SK-N-SH (cell line): ENCODE results near the gene SACS. TPM values are rescaled to one million over a fixed set of nuclear protein-coding genes. Genes with fewer than 3 reads are reported as not detected.

ENCODE experiments used
- CTCF ChIA-PET: fragments of 300-600, 350-600 bp; formaldehyde crosslinking; extraction: SDS; loops from one replicate; lab custom pipeline; 2021; lab: Yijun Ruan, JAX
- POLR2A ChIA-PET: fragments of 350-600 bp; sonication (Branson Sonifier 250); formaldehyde crosslinking; extraction: SDS; loops from one replicate; lab custom pipeline; 2020; ENCODE audit warnings: antibody characterized with exemption, inconsistent platforms; lab: Yijun Ruan, JAX
- DNase-seq: peaks from one replicate; pipeline ENCODE4 v3.0.0; 2012
- H2AFZ ChIP-seq: fragments of 200-600 bp; sonication (generic); 2 replicates; pipeline ENCODE4 v1.8.1; 2016; ENCODE audit warnings: antibody characterized with exemption, mild to moderate bottlenecking, low read depth
- H3F3A ChIP-seq: fragments of 200-600 bp; sonication (generic); replicated peaks from 2 replicates; pipeline ENCODE3; 2016; ENCODE audit warnings: antibody characterized with exemption, mild to moderate bottlenecking; ENCODE audit not compliant: insufficient read depth
- H3K27ac ChIP-seq, 2 experiments: fragments of 200-500 bp in 1 of 2; fragments of 200-600 bp in 1 of 2; sonication (Bioruptor generic) in 1 of 2; sonication (generic), shearing (Covaris generic) in 1 of 2; 2 replicates each; pipeline versions ENCODE4 v1.5.1 to v1.6.1; 2014 to 2016; ENCODE audit warnings: low read depth in 2 of 2, inconsistent platforms in 1 of 2, low read length in 1 of 2, mild to moderate bottlenecking in 1 of 2, mixed read lengths in 1 of 2
- H3K27me3 ChIP-seq: fragments of 200-600 bp; sonication (generic), shearing (Covaris generic); 2 replicates; pipeline ENCODE4 v1.6.1; 2016; ENCODE audit warnings: mixed run types; ENCODE audit not compliant: insufficient read depth
- H3K36me3 ChIP-seq, 2 experiments: fragments of 200-500 bp in 1 of 2; fragments of 200-600 bp in 1 of 2; sonication (Bioruptor generic) in 1 of 2; sonication (generic) in 1 of 2; replicated peaks in 1 of 2; 2 replicates each; pipeline versions ENCODE3 to v1.5.1; 2014 to 2016; ENCODE audit warnings: low read length in 1 of 2, mild to moderate bottlenecking in 1 of 2; ENCODE audit not compliant: insufficient read depth in 2 of 2, control insufficient read depth in 1 of 2
- H3K4me1 ChIP-seq, 2 experiments: fragments of 200-500 bp in 1 of 2; fragments of 200-600 bp in 1 of 2; sonication (Bioruptor generic) in 1 of 2; sonication (generic), shearing (Covaris generic) in 1 of 2; 2 replicates each; pipeline versions ENCODE4 v1.5.1 to v1.6.1; 2014 to 2016; ENCODE audit warnings: low read depth in 1 of 2, low read length in 1 of 2, mixed run types in 1 of 2; ENCODE audit not compliant: insufficient read depth in 2 of 2, control insufficient read depth in 1 of 2
- H3K4me2 ChIP-seq: fragments of 200-600 bp; sonication (generic), shearing (Covaris generic); 2 replicates; pipeline ENCODE4 v1.6.1; 2017; ENCODE audit warnings: mixed run types
- H3K4me3 ChIP-seq, 2 experiments: fragments of 200-500 bp in 1 of 2; fragments of 200-600 bp in 1 of 2; sonication (Bioruptor generic) in 1 of 2; sonication (generic), shearing (Covaris generic) in 1 of 2; 2 replicates each; pipeline versions ENCODE4 v1.5.1 to v1.8.1; 2014 to 2016; ENCODE audit warnings: low read depth in 2 of 2, inconsistent platforms in 1 of 2, low read length in 1 of 2, mild to moderate bottlenecking in 1 of 2, mixed read lengths in 1 of 2, moderate library complexity in 1 of 2
- H3K79me2 ChIP-seq: fragments of 200-600 bp; sonication (generic); 2 replicates; pipeline ENCODE4 v1.8.1; 2017; ENCODE audit warnings: mild to moderate bottlenecking; ENCODE audit not compliant: insufficient read depth
- H3K9ac ChIP-seq: fragments of 200-600 bp; sonication (generic); 2 replicates; pipeline ENCODE4 v1.6.1; 2017; ENCODE audit warnings: mixed run types
- H3K9me2 ChIP-seq: fragments of 200-600 bp; sonication (generic); 2 replicates; pipeline ENCODE4 v1.6.1; 2017; ENCODE audit warnings: mixed run types
- H3K9me3 ChIP-seq: fragments of 200-600 bp; sonication (generic); 2 replicates; pipeline ENCODE4 v1.6.1; 2017; ENCODE audit warnings: mixed run types, mild to moderate bottlenecking, moderate library complexity
- H4K20me1 ChIP-seq: fragments of 200-600 bp; sonication (generic); 2 replicates; pipeline ENCODE4 v1.6.1; 2017; ENCODE audit warnings: mild to moderate bottlenecking, mixed run types; ENCODE audit not compliant: insufficient read depth
- EZH2phosphoT487 ChIP-seq: fragments of 200-600 bp; sonication (generic); IDR thresholded peaks from 2 replicates; pipeline ENCODE4 v1.6.1; 2017; ENCODE audit warnings: low read depth, mixed run types, mild to moderate bottlenecking, antibody characterized with exemption, moderate library complexity, borderline replicate concordance
- FOSL2 ChIP-seq: IDR thresholded peaks from 2 replicates; pipeline ENCODE4 v1.4.0; 2012; ENCODE audit warnings: low read depth, mild to moderate bottlenecking, moderate library complexity, borderline replicate concordance
- MXI1 ChIP-seq: IDR thresholded peaks from 2 replicates; pipeline ENCODE4 v1.6.1; 2012; ENCODE audit warnings: mild to moderate bottlenecking, low read depth, low read length, improper control_type of control experiment
- RAD21 ChIP-seq: IDR thresholded peaks from 2 replicates; pipeline ENCODE4 v1.6.1; 2012; ENCODE audit warnings: mild to moderate bottlenecking, low read length
- RFX5 ChIP-seq: IDR thresholded peaks from 2 replicates; pipeline ENCODE4 v1.6.1; 2012; ENCODE audit warnings: mild to moderate bottlenecking, improper control_type of control experiment, low read length
- SMC3 ChIP-seq: IDR thresholded peaks from 2 replicates; pipeline ENCODE4 v1.6.1; 2012; ENCODE audit warnings: low read depth, low read length, improper control_type of control experiment
- TAF1 ChIP-seq: IDR thresholded peaks from 2 replicates; pipeline ENCODE4 v1.6.1; 2012; ENCODE audit warnings: low read depth, mild to moderate bottlenecking, low read length, moderate library complexity, borderline replicate concordance
- TCF12 ChIP-seq: IDR thresholded peaks from 2 replicates; pipeline ENCODE4 v1.4.0; 2012
- TEAD4 ChIP-seq: IDR thresholded peaks from 2 replicates; pipeline ENCODE4 v1.4.0; 2012; ENCODE audit warnings: mild to moderate bottlenecking, borderline replicate concordance; ENCODE audit not compliant: insufficient read depth
- YY1 ChIP-seq: IDR thresholded peaks from 2 replicates; pipeline ENCODE4 v1.4.0; 2012; ENCODE audit warnings: low read depth, mild to moderate bottlenecking
- WGBS: methylation state at CpG from one replicate; pipeline ENCODE4 v1.1.6; 2017; ENCODE audit warnings: low lambda C conversion rate; 5-methylcytosine and 5-hydroxymethylcytosine counted together
- polyA plus RNA-seq, 3 experiments: library from polyadenylated mRNA; depleted of rRNA; stranded (reverse); fragments of >200 nt; gene quantifications; 2 replicates each; pipeline ENCODE4 v1.2.3, GENCODE V29; 2012
- TF ChIP-seq, protein P1 (sequence below): fragments of 150-350 bp; IDR thresholded peaks from 2 replicates; pipeline ENCODE4 v1.6.1; 2017; ENCODE audit warnings: antibody characterized with exemption, low read length, low read depth, borderline replicate concordance
- TF ChIP-seq, protein P2 (sequence below): IDR thresholded peaks from 2 replicates; pipeline ENCODE4 v1.6.1; 2012; ENCODE audit warnings: mild to moderate bottlenecking, low read depth, low read length, moderate library complexity
- TF ChIP-seq, protein P3 (sequence below): IDR thresholded peaks from 2 replicates; pipeline ENCODE4 v1.4.0; 2012; ENCODE audit warnings: low read depth
- TF ChIP-seq, protein P4 (sequence below): fragments of 200-600 bp; sonication (generic); IDR thresholded peaks from 2 replicates; pipeline ENCODE4 v1.6.1; 2017; ENCODE audit warnings: antibody characterized with exemption, mild to moderate bottlenecking, moderate library complexity
- TF ChIP-seq, protein P5 (sequence below): fragments of 150-350 bp; IDR thresholded peaks from 2 replicates; pipeline ENCODE4 v1.6.1; 2016; ENCODE audit warnings: mild to moderate bottlenecking, low read depth, low read length

Gene SACS
- polyA plus RNA-seq, 1 of the 3 experiments (the other 2 are of a cell fraction): 5.9 TPM

DNA sequence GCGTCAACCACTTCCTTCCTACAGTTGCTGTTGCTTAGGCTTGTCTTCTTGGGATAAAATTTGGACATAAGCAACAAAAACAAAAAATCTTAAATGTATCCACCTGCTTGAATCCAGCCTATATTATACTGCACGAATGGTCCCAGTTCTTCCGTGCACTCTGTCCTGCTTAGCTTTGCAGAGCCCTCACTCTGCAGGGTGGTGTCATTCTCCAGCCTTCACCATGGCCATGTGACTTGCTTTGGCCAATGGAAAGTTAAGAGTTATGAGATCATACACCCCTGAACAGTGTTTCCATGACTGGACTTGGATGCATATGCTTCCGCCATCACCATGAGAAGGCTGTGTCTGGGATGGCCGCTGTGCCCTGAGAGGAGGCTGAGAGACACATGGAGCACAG is 27.4 kb upstream of the SACS start:
- no peak for DNase-seq
- ChIA-PET CTCF (interaction anchor here (1.4 kb wide), 1 partner anchor 11 kb away, joined by 4 read pairs; no protein-coding TSS in a partner anchor), POLR2A (no interaction called here)
- Histone ChIP-seq H3K27ac (no peak overlapping the region), H3K9ac (no peak overlapping the region), H3K36me3 (no peaks in the 10 kb centered on the region), H3K27me3 (no peaks in the 10 kb centered on the region), H3F3A (peaks cover 13% of the 10 kb centered on the region), H3K9me3 (no peaks in the 10 kb centered on the region), H3K4me3 (no peak overlapping the region), H3K79me2 (no peaks in the 10 kb centered on the region), H2AFZ (no peak overlapping the region), H3K4me1 (peaks cover 6 to 8% of the 10 kb centered on the region in 2 experiments; a peak in 2 of 4 replicates), H3K9me2 (no peaks in the 10 kb centered on the region), H3K4me2 (no peak overlapping the region), H4K20me1 (no peaks in the 10 kb centered on the region)
- no peak for TF ChIP-seq RAD21
- TF ChIP-seq, protein P1, sequence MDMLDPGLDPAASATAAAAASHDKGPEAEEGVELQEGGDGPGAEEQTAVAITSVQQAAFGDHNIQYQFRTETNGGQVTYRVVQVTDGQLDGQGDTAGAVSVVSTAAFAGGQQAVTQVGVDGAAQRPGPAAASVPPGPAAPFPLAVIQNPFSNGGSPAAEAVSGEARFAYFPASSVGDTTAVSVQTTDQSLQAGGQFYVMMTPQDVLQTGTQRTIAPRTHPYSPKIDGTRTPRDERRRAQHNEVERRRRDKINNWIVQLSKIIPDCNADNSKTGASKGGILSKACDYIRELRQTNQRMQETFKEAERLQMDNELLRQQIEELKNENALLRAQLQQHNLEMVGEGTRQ: no peak
- TF ChIP-seq SMC3: no peak
- TF ChIP-seq FOSL2: no peak
- no peak for TF ChIP-seq YY1
- no peak for TF ChIP-seq EZH2phosphoT487
- no peak for TF ChIP-seq TAF1
- WGBS: 95% methylated on average over 5 of the region's 5 CpGs

DNA sequence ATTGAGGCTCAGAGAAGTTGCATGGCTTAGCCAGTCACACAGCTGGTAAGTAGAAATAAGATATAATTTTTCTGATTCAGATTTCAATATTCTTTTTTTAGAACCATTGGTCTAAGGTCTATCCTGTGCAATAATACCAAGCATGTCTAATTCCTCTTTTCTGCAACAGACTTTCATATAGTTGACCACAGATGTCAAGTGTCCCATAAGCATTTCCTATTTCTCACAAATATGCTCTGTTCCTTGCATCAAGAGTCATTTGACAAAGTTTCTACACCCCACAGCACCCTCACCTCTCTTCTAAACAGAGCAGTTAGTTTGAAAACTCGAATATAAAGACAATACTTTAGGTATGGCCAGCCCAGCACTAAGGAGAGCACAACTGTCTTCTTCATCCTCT is 26.8 kb upstream of the SACS start:
- H2AFZ ChIP-seq: no peak overlapping the region
- peaks cover 6 to 7% of the 10 kb centered on the region in 2 experiments; a peak in 2 of 4 replicates for H3K4me1 ChIP-seq
- no peak overlapping the region for H3K4me2 ChIP-seq
- H3K27ac ChIP-seq: no peak overlapping the region
- POLR2A ChIA-PET: no interaction called here
- whole genome bisulfite sequencing: 53% methylated on average over 1 of the region's 1 CpG
- H3K4me3 ChIP-seq: no peak overlapping the region
- no peaks in the 10 kb centered on the region for H3K27me3 ChIP-seq
- no peak overlapping the region for H3K9ac ChIP-seq
- peaks cover 13% of the 10 kb centered on the region for H3F3A ChIP-seq
- no peaks in the 10 kb centered on the region for H3K9me2 ChIP-seq
- no peak for DNase-seq
- CTCF ChIA-PET: interaction anchor here (3.3 kb wide), 1 partner anchor 429 kb away, joined by 13 read pairs; the partner anchor contains the start of gene MIPEP
- no peaks in the 10 kb centered on the region for H3K9me3 ChIP-seq
- TF ChIP-seq RAD21: no peak
- TF ChIP-seq, protein P2, sequence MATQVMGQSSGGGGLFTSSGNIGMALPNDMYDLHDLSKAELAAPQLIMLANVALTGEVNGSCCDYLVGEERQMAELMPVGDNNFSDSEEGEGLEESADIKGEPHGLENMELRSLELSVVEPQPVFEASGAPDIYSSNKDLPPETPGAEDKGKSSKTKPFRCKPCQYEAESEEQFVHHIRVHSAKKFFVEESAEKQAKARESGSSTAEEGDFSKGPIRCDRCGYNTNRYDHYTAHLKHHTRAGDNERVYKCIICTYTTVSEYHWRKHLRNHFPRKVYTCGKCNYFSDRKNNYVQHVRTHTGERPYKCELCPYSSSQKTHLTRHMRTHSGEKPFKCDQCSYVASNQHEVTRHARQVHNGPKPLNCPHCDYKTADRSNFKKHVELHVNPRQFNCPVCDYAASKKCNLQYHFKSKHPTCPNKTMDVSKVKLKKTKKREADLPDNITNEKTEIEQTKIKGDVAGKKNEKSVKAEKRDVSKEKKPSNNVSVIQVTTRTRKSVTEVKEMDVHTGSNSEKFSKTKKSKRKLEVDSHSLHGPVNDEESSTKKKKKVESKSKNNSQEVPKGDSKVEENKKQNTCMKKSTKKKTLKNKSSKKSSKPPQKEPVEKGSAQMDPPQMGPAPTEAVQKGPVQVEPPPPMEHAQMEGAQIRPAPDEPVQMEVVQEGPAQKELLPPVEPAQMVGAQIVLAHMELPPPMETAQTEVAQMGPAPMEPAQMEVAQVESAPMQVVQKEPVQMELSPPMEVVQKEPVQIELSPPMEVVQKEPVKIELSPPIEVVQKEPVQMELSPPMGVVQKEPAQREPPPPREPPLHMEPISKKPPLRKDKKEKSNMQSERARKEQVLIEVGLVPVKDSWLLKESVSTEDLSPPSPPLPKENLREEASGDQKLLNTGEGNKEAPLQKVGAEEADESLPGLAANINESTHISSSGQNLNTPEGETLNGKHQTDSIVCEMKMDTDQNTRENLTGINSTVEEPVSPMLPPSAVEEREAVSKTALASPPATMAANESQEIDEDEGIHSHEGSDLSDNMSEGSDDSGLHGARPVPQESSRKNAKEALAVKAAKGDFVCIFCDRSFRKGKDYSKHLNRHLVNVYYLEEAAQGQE: no peak
- TF ChIP-seq, protein P3, sequence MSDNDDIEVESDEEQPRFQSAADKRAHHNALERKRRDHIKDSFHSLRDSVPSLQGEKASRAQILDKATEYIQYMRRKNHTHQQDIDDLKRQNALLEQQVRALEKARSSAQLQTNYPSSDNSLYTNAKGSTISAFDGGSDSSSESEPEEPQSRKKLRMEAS: no peak
- TF ChIP-seq MXI1: no peak
- TF ChIP-seq EZH2phosphoT487: no peak
- no peak for TF ChIP-seq TEAD4
- TF ChIP-seq, protein P4, sequence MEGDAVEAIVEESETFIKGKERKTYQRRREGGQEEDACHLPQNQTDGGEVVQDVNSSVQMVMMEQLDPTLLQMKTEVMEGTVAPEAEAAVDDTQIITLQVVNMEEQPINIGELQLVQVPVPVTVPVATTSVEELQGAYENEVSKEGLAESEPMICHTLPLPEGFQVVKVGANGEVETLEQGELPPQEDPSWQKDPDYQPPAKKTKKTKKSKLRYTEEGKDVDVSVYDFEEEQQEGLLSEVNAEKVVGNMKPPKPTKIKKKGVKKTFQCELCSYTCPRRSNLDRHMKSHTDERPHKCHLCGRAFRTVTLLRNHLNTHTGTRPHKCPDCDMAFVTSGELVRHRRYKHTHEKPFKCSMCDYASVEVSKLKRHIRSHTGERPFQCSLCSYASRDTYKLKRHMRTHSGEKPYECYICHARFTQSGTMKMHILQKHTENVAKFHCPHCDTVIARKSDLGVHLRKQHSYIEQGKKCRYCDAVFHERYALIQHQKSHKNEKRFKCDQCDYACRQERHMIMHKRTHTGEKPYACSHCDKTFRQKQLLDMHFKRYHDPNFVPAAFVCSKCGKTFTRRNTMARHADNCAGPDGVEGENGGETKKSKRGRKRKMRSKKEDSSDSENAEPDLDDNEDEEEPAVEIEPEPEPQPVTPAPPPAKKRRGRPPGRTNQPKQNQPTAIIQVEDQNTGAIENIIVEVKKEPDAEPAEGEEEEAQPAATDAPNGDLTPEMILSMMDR: no peak
- no peak for TF ChIP-seq TAF1
- no peak for TF ChIP-seq RFX5
- no peak for TF ChIP-seq FOSL2
- TF ChIP-seq TCF12: no peak
- TF ChIP-seq, protein P5, sequence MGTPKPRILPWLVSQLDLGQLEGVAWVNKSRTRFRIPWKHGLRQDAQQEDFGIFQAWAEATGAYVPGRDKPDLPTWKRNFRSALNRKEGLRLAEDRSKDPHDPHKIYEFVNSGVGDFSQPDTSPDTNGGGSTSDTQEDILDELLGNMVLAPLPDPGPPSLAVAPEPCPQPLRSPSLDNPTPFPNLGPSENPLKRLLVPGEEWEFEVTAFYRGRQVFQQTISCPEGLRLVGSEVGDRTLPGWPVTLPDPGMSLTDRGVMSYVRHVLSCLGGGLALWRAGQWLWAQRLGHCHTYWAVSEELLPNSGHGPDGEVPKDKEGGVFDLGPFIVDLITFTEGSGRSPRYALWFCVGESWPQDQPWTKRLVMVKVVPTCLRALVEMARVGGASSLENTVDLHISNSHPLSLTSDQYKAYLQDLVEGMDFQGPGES: no peak
- no peaks in the 10 kb centered on the region for H4K20me1 ChIP-seq
- H3K79me2 ChIP-seq: no peaks in the 10 kb centered on the region
- no peaks in the 10 kb centered on the region for H3K36me3 ChIP-seq
